Adrenal gland (tissue), 5 donors: ENCODE data around the gene PDIA4.

Experiments
- POLR2A ChIP-seq, 2 donors: fragments of 450-650 bp; IDR thresholded peaks; one replicate each; pipeline ENCODE4 v1.6.1; 2017; ENCODE audit warnings: antibody characterized with exemption in 2 of 2, mild to moderate bottlenecking in 2 of 2, moderate library complexity in 1 of 2
- TF ChIP-seq, protein P1 (sequence below), 6 experiments: fragments of 450-650 bp in 4 of 6; fragments of 200-600 bp in 2 of 6; sonication (generic) in 1 of 6; IDR thresholded peaks; 1 replicate in 5 of 6; 2 replicates in 1 of 6; pipeline versions ENCODE4 v1.5.1 to v1.8.0; 2016 to 2021; ENCODE audit warnings: antibody characterized with exemption in 6 of 6, mild to moderate bottlenecking in 2 of 6, moderate library complexity in 1 of 6
- donor health status: DM: no; HTN: no; CAD: no.

GRCh38 chr7:149016876-149017275, 11.4 kb downstream of the PDIA4 start:
- TF ChIP-seq, protein P1, sequence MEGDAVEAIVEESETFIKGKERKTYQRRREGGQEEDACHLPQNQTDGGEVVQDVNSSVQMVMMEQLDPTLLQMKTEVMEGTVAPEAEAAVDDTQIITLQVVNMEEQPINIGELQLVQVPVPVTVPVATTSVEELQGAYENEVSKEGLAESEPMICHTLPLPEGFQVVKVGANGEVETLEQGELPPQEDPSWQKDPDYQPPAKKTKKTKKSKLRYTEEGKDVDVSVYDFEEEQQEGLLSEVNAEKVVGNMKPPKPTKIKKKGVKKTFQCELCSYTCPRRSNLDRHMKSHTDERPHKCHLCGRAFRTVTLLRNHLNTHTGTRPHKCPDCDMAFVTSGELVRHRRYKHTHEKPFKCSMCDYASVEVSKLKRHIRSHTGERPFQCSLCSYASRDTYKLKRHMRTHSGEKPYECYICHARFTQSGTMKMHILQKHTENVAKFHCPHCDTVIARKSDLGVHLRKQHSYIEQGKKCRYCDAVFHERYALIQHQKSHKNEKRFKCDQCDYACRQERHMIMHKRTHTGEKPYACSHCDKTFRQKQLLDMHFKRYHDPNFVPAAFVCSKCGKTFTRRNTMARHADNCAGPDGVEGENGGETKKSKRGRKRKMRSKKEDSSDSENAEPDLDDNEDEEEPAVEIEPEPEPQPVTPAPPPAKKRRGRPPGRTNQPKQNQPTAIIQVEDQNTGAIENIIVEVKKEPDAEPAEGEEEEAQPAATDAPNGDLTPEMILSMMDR (IDR thresholded peaks at IDR 0.05): no peak
- TF ChIP-seq POLR2A (IDR thresholded peaks at IDR 0.05): no peak
